HL-60 (cell line): Measurements from ENCODE around the gene AFF3.

Experiments used
- DNase-seq, 2 experiments: peaks; one replicate each; pipeline ENCODE4 v3.0.0-alpha.2; 2010 to 2020; ENCODE audit warnings: low read depth in 1 of 2, low spot score in 1 of 2
- H3K27ac ChIP-seq: fragments of 250-450 bp; sonication (Bioruptor Pico); replicated peaks from 2 replicates; pipeline ENCODE4 v1.5.1; 2020; ENCODE audit warnings: mild to moderate bottlenecking, moderate library complexity
- H3K27me3 ChIP-seq: fragments of 250-450 bp; sonication (Bioruptor Pico); 2 replicates; pipeline ENCODE4 v1.5.1; 2021; ENCODE audit warnings: mild to moderate bottlenecking, moderate library complexity; ENCODE audit not compliant: insufficient read depth, poor library complexity, severe bottlenecking
- H3K4me3 ChIP-seq: replicated peaks from 2 replicates; pipeline ENCODE4 v1.5.1; 2011; ENCODE audit warnings: mild to moderate bottlenecking, control low read depth, low read length; ENCODE audit not compliant: insufficient read depth
- CTCF ChIP-seq: IDR thresholded peaks from one replicate; pipeline ENCODE4 v1.5.1; 2011; ENCODE audit warnings: low read length, control low read depth, inconsistent platforms; ENCODE audit not compliant: insufficient read depth
- GABPA ChIP-seq: IDR thresholded peaks from 2 replicates; pipeline ENCODE4 v1.6.1; 2012; ENCODE audit warnings: low read depth
- POLR2AphosphoS5 ChIP-seq: IDR thresholded peaks from 2 replicates; pipeline ENCODE4 v1.6.1; 2012; ENCODE audit warnings: low read depth
- SPI1 ChIP-seq: IDR thresholded peaks from 2 replicates; pipeline ENCODE4 v1.6.1; 2012; ENCODE audit warnings: low read depth, mild to moderate bottlenecking, borderline replicate concordance
- TF ChIP-seq, protein P1 (sequence below): IDR thresholded peaks from 2 replicates; pipeline ENCODE4 v1.6.1; 2012; ENCODE audit warnings: low read depth; ENCODE audit not compliant: insufficient replicate concordance

AFF3 gene

DNA sequence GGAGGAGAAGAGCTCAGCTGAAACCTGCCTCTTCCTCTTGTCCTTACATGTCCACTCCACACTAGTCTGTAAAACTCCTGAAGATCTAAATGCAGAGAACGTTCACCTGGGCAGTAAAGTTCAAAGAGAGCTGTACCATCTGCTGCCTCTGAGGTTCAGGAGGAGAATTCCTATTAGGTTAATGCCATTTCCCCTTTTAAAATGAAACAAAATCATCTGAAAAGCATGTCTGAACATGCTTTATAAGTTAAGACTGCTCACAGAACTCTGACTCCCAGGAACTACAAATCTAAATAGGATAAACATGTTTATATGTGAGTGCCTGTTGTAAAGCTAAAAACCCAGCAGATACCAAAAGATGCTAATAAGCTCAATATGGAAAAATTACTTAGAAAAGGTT lies 164.4 kb downstream of the AFF3 start:
- H3K27me3 ChIP-seq, result peaks cover 1% of the 10 kb centered on the region
- no peak for TF ChIP-seq SPI1
- no peak overlapping the region for H3K27ac ChIP-seq
- no peak for DNase-seq
- no peak overlapping the region for H3K4me3 ChIP-seq

GRCh38 chr2:99975386-99975785 lies 167.0 kb downstream of the AFF3 start:
- H3K27ac ChIP-seq, result no peak overlapping the region
- H3K27me3 ChIP-seq, result no peaks in the 10 kb centered on the region
- no peak overlapping the region for H3K4me3 ChIP-seq
- TF ChIP-seq GABPA (no peak), CTCF (no peak), POLR2AphosphoS5 (no peak), SPI1 (no peak)
- TF ChIP-seq, protein P1, sequence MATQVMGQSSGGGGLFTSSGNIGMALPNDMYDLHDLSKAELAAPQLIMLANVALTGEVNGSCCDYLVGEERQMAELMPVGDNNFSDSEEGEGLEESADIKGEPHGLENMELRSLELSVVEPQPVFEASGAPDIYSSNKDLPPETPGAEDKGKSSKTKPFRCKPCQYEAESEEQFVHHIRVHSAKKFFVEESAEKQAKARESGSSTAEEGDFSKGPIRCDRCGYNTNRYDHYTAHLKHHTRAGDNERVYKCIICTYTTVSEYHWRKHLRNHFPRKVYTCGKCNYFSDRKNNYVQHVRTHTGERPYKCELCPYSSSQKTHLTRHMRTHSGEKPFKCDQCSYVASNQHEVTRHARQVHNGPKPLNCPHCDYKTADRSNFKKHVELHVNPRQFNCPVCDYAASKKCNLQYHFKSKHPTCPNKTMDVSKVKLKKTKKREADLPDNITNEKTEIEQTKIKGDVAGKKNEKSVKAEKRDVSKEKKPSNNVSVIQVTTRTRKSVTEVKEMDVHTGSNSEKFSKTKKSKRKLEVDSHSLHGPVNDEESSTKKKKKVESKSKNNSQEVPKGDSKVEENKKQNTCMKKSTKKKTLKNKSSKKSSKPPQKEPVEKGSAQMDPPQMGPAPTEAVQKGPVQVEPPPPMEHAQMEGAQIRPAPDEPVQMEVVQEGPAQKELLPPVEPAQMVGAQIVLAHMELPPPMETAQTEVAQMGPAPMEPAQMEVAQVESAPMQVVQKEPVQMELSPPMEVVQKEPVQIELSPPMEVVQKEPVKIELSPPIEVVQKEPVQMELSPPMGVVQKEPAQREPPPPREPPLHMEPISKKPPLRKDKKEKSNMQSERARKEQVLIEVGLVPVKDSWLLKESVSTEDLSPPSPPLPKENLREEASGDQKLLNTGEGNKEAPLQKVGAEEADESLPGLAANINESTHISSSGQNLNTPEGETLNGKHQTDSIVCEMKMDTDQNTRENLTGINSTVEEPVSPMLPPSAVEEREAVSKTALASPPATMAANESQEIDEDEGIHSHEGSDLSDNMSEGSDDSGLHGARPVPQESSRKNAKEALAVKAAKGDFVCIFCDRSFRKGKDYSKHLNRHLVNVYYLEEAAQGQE, result no peak
- DNase-seq, result no peak

GRCh38 chr2:99974682-99975375 lies 167.6 kb downstream of the AFF3 start:
- H3K27ac ChIP-seq, result no peak overlapping the region
- no peak for TF ChIP-seq CTCF
- TF ChIP-seq, protein P1, result no peak
- no peak for TF ChIP-seq SPI1
- TF ChIP-seq GABPA, result no peak
- TF ChIP-seq POLR2AphosphoS5, result no peak
- no peaks in the 10 kb centered on the region for H3K27me3 ChIP-seq
- DNase-seq, result no peak
- no peak overlapping the region for H3K4me3 ChIP-seq

GRCh38 chr2:99974275-99974674 lies 168.1 kb downstream of the AFF3 start:
- no peaks in the 10 kb centered on the region for H3K27me3 ChIP-seq
- DNase-seq, result no peak
- no peak overlapping the region for H3K27ac ChIP-seq
- H3K4me3 ChIP-seq, result no peak overlapping the region
- no peak for TF ChIP-seq GABPA
- no peak for TF ChIP-seq SPI1
- TF ChIP-seq, protein P1, result no peak
- TF ChIP-seq POLR2AphosphoS5, result no peak
- no peak for TF ChIP-seq CTCF
